Pons (tissue), 1 donor: ENCODE measurements around the gene PREX1.

Experiments
- DNase-seq: peaks from one replicate; pipeline ENCODE4 v3.0.0-alpha.2; 2016; ENCODE audit warnings: low spot score

Gene PREX1

DNA sequence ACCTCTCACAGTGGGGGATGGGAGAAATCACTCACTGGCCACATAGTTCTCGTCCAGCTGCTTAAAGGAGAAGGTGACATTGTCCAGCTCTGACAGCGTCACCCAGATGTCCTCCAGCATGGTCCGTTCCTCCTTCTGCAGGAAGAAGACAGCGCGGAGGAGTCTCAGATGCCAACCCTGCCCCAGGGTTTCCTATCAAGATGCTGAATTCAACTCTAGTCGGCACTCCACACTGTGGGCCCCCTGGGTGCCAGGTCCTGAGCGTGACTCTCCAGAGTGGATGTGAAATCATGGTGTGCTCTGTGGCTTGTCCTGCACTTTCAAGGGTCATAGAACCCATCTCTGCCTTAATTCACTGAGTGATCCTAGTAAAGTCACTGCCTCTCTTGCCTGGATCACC, 193.2 kb downstream of the PREX1 start:
- no peak for DNase-seq

DNA sequence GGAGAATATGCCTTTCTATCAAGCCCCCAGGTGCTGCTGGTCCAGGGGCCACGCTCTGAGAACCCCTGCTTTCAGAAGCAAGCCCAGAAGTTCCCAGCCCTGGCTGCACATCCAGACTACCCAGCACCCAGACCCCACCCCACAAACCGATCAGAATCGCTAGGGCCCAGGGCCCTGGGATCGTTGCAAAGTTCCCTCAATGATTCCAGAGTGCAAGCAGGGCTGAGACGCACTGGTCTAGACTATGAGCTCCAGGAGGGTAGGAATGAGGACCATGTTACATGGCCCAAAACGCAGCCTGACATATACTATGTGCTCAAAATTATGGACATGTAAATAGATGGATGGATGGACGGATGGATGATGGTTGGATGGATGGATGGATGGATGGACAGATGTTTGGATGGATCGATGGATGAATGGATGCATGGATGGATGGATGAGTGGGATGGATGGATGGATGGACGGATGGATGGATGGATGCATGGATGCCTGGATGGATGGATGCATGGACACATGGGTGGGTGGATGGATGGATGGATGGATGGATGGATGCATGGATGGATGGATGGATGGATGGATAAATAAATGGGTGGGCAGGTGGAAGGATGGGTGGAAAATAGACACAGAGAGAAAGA, 194.1 kb downstream of the PREX1 start:
- DNase-seq: no peak

DNA sequence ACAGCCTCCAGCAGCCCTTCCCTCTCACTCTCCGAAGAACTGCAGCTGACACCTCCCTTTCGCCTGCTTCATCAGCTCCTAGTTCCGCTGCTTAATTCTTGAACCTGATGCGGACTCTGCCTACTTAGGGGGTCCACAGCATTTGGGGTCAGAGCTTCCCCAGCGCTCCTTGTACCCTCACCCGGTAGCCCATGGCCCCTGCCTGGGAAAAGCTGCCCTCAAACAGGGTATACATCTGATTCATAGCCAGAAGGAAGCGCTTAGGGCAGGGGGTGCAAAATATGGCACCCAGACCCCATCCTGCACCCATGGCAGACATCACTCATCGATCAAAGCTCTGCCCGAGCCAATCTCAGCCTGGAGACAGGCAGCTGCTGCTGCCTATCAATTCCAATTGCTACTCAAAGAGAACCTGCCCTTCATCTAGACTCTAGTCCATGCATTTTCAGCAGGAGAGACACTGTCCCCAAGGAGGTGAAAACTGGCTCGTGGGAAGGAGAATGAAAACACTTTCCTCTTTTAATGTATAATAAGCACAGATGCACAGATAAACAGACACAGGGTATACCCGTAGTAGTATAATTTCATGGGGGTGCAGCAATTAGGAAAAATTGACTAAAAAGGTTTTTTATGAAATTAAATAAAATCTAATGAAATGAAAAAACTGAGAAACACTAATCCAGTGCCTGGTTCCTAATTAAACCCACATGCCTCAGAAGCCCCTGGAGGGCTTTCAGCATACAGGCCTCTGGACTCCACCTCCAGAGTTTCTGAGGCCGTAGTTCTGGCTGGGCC, 194.8 kb downstream of the PREX1 start:
- DNase-seq: no peak

DNA sequence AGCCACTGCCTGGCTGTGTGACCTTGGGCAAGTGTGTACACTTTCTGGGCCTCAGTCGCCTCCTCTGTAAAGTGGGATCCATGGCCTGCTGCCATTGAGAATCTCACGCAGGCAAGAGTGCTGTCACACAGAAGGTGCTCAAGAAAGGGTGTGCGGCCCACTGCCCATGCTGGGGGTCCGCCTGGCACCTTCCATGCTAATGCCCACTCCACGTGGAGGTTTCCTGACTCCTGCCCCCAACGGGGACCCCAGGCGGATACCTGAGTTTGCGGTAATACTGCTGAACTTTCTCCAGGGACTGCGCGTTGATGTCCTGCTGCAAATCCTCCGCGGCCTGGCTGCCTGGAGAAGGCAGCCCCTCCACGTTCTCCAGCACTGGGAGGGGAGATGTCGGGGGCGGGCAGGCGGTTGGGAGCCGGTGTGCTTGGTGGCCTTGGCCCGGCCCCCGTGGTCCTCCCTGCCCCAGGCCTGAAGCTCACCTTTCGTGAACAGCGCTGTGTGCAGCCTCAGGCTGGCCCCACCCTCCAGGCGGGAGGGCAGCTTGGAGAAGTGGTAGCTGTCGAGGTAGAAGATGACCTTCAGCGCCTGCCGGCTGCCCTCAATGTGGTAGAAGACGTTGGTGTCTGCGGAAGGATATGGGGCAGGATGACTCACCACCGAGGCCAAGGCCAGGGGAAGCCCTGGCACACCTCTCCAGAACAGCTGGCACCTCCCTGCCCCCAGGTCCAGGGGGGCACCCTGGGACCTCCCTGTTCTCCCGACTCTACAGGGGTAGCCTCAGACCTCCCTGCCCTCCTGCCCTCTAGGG, 195.6 kb downstream of the PREX1 start:
- no peak for DNase-seq

DNA sequence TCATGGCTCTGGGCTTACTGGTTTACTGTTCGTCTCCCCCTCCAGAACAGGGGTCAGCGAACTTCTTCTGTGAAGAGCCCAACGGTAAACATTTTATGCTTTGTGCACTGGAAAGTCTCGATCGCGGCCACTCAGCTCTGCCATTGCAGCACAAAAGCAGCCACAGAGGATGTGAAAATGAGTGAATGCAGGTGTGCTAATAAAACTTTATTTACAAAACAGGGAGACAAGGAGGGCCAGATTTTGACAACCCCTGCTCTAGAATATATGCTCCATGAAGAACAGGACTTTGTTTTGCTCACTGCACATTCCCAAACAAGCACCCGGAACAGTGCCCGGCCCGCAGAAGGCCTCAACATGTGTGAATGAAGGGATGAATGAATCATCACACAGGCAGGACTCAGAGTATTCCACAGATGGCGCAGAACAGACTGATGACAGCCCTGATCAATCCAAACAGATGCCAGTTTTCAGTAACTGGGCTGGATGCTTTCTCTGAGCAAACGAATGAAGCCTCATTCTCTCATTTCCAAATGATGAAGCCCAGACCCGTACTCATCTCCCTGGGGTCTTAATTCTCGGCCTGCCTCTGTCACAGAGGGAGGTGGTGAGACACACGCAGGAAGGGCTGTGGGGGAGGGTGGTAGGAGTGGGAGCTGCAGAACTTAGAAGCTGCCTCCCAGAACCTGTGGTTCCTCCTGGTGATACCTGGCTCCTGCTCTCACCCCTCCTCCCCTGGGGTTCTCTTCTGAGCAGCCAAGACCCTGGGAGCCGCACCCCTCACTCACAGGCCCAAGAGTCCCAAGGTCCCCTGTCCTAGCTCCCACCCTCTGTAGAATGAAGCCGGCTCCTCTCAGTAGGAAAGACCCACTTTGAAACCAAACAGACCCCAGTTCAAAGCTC, 196.4 kb downstream of the PREX1 start:
- DNase-seq: no peak

DNA sequence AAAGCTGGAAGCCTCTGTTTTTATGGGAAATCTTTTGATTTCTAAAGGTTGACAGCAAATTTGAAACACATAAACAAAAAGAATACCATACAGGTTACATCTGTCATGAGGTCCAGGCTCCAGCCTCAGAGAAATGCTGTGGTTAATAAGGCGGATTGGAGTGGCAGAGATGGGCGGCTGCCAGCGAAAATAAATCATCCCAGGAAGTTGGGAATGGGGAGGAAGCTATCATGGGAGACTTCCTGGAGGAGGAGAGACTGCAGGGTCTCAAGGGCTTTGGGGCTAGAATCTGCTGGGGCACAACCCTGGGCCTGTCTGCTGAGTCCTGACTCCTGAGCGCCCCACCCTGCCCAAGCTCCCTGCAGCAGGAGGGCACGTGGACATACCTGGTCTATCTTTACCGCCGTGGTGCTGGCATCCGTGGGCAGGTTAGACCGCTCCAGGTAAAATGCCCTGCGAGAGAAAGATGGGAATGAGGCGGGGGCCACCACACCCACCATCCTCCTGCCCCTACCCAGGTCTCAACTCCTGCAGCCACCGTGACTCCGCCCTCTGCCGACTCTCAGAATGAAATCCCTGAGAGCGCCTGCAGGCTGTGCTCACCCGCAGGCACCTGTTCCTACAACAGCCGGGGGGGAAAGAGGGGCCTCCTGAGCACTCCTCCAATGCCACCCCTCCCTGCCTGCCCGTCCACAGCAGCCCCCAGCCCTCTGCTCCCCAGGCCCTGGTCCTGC, 197.3 kb downstream of the PREX1 start:
- DNase-seq: no peak

DNA sequence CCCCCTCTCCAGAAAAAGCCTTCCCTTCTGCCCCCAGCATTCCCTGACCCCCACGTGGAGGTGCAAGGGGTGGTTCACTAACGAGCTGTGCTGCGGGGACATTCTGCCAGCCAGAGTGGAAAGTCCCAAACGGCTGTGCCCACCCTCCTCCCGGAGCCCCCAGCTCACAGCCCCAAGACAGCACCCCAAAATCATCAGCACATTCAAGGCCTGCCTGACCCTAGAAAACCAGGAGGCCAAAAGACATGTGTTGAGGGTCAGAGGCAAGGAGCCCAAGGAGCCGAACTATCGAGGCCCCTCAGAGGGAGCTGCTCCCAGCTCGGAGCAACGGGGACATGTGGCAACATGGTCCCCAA, 197.9 kb downstream of the PREX1 start:
- DNase-seq: no peak

DNA sequence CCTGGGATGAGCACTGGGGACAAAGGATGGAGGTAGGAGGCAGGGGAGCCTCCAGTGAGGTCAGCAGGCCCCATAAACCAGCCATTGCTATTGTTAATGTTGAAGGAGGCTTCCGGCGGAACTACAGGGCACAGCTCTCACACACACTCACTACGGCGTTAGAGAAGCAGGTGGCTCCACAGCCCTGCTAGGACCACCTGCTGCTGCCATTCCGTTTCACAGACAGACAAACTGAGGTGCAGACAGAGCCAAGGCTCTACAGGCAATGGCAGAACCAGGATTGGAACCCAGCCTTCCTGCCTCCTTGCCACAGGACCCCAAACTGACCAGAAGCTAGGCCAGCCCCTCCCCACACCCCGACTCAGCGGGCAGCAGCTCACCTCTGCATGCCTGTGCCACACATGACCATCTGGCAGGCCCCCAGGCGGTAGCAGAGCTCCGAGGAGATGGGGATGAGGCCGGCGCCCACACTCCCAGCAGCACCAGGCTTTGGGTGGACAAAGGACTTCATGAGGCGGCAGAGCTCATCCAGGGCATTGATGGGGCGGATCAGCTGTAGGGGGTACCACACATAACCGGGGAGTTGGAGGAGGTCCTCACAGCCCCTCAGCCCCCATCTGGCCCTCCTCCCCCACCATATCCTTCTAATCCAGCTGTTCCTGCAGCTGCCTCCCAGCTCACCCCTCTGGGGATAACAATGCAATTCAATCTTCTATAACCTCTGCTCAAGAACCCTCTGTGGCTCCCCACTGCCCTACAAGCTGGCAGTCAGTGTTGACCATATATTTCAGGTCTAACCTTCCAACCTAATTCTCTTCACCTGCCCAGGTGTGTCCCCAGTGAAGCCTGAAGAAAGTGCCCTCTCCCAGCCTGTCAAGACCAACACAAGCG, 198.5 kb downstream of the PREX1 start:
- no peak for DNase-seq

DNA sequence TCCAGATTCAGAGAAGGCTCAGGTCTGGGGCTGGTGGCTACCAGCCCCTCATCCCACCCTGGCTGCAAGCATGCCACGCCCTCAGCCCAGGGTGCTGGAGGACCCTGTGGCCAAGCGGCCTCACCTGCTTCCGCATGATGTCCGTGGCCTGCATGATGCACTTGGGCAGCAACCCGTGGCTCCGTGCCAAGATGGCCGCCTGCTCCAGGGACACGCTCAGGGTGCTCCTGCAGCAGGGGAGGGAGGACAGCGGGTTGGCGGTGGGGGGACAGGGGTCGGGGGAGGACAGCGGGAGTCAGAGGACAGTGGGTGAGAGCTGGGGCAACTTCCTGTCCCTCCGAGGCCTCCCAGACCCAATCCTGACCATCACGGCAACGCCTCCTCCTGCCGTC, 200.1 kb downstream of the PREX1 start:
- DNase-seq: no peak

DNA sequence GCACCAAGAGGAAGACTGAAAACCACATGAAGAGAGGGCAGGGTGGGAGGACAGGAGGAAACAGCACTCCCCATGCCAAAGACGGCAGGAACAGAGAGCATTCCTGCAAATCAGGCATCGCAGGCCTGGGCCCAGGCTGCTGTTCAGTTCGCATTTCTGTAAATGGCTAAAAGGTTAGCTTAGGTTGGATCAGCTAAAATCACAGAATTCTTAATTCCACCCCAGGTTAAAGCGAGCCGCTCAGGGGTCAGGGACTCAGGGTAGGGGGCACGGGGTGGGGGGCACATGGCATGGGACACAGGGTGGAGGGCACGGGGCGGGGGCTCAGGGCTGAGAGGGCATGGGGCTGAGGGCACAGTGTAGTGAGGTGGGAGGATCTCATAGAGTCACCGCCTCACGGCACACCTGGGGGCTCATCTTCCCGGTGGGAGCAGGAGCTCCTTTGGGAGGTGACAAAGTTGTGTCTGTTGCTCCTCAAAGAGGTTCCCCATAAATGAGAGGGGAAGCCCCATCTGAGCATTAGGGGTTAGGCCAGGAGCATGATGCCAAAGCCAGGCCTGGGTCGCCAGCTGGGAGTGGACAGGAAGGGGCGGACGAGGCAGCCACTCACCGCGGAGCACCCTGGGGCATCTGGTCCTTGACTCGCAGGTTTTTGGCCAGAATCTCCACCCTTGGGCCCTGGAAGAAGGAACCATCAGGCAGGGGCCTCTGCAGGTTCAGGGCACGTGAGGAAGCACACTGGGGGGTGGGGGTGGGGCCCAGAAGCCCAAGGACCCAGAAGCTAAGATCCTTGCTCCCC, 200.7 kb downstream of the PREX1 start:
- DNase-seq: no peak

DNA sequence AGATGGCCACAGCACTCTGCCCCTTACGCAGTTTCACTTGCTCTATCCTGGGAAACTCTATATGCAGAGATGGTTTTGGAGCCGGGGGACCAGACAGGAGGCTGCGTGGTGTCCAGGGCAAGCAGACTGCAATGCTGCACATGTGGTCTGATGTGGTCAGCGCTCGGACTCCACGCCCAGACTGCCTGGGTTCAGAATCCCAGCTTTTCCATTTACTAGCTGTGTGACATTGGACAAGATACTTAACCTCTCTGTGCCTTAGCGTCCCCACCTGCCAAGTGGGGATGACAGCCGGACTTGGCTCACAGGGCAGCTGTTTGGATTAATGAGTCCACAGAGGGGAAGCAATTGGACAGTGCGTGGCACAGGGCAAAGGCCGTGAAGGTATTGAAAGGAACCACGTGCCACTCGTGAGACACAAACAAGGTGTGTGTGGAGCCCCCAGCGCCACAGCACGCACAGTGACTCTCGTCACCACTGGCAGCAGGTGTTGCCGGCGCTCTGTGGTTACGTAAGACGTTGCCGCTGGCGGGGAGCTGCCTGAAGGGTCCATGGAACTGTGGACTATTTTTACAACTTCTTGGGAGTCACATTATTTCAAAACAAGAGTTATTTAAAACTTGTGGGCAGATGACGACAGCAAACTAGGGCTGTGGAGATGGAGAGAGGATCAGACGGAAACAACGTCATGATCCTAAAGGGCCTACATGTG, 201.4 kb downstream of the PREX1 start:
- DNase-seq: no peak

DNA sequence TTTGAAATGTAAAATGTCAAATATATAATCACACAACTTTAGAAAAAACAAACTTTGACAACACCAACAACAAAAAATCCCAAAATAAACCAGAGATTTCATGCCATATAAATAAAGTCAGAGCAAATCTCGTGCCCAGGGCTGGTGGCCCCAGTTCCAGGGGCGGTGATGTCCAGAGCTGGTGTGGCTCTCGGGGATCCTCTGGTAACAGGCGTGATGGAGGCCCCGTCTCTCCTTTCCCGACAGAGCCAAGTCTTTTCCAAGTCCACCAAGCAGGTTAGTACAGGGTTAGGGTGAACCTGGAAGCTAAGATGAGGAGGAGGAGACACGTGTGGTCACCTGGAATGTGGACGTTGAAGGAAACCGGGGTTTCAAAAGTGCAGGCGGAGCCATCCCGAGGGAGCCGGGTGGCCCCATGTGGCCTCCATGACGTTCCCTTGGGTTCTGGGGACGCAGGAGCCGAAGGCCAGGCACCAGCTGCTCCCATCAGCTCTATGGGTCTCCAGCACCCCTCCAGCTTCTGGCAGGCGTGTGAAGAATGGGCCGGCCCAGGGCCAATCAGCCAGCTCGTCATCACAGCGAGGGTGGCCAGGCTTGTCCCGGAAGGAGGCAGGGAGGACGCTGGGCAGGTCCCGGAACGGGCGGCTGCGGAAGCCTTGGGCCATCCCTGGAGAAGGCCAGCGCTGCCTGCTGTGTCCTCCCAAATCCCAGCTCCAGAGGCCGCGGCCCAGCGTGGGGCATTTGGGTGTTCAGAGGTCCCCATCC, 202.5 kb downstream of the PREX1 start:
- no peak for DNase-seq

DNA sequence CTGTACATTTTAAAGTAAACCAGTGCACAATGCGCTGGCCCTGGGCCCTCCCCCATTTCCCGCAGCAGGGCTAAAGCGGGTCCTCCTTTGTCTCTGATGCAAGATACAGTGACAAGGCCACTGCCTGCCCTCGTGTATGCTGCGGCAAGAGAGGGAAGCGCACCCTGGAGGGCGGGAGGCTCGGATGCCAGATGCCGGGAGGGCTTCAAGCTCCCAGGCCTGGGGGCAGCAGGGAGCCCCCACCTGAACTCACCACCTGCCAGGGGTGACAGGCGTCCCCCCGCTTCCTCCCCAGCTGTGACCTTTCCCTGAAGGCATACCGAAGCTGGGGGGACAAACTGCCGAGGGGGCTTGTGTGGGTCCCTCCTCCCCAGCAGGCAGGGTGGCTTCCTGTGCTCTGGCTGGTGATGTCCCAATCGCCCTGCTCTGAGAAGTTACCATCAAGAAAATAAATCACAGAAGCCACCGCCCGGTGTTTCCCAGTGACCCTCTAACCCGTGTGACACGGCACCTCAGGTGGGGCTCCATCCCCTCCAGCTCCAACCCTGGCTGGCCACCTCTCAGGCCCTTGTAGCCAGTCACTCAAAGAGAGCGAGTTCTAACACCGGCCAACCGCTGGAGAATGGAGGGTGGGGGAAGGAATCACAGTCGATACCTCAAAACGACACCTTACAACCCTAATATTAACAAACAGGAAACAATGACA, 203.3 kb downstream of the PREX1 start:
- no peak for DNase-seq

DNA sequence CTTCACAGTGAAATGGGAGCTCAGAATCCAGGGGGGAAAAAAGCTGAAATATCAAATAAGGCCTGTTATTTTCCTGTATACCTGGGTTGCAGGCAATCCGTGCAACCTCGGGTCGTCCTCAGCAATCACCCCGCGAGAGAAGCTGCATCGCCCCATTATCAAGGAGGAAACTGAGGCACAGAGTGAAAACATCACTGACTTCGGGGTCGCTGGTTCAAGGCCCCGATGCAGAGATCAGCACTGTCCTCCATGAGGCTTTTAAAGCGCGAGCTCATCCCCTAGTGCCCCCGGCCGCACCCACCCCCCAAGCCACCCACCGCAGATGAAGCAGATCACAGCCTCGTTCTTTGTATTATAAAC, 203.9 kb downstream of the PREX1 start:
- DNase-seq: no peak

DNA sequence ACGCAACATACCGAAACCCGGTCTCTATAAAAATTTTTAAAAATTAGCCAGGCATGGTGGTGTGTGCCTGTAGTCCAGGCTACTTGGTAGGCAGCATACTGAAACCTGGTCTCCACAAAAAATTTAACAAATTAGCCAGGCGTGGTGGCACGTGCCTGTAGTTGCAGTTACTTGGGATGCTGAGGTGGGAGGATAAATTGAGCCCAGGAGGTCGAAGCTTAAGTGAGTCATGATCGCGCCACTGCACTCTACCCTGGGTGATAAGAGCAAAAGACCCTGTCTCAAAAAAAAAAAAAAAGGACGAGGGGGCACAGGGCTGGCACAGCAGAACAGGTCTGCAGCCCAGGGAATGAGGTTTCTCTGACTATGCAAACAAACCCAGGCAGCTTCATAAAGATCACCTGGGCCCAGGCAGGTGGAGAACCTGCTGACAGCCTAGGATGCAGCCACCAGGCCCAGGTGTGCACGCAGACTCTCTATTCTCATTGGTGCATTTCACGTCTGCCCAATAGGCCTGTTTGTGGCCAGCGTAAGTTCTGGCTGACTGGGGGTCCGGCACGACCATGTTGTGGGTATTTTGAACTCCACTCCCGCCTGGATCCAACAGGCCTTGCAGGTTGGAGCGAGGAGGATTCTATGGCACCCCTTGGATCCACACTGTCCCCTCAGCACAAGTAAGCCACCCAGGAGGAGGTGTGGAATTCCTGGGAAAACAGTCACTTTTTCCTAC, 204.5 kb downstream of the PREX1 start:
- DNase-seq: no peak

DNA sequence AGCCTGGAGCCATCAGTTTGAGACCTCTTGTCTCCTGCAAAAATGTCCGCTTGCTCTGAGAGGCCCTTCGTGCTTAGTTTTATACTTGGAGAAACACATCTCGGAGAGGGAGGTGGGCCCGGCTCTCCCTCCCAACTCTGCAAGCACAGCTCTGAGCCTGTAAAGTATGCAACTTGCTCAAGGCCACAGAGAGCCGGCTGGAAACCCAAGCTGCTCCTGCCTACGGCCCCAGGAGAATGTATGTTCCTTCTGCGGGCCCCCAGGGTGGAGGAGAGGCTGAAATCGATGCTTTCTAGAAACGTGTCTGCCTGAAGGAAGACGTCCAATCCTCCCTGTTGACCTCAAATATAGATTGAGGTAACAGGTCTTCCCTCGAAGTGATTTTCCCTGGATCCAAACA, 205.4 kb downstream of the PREX1 start:
- no peak for DNase-seq
